Astrocyte of the cerebellum (primary cell): ENCODE measurements around the gene DPM2.

Experiments
- DNase-seq: peaks from one replicate; pipeline ENCODE4 v3.0.0-alpha.2; 2011; ENCODE audit warnings: low read depth
- H3K4me3 ChIP-seq: 2 replicates; pipeline ENCODE4 v1.5.1; 2011; ENCODE audit warnings: mild to moderate bottlenecking, low read depth, low read length, moderate library complexity
- in situ Hi-C: cut with HindIII; loops from 2 replicates; pipeline ENCODE4 v1.10.0; 2017; ENCODE audit warnings: low sequenced_read_pairs
- TF ChIP-seq, protein P1 (sequence below): IDR thresholded peaks from 2 replicates; pipeline ENCODE4 v1.5.1; 2012; ENCODE audit warnings: low read length, low read depth, moderate library complexity, mild to moderate bottlenecking; ENCODE audit errors: missing control alignments

Gene DPM2

DNA sequence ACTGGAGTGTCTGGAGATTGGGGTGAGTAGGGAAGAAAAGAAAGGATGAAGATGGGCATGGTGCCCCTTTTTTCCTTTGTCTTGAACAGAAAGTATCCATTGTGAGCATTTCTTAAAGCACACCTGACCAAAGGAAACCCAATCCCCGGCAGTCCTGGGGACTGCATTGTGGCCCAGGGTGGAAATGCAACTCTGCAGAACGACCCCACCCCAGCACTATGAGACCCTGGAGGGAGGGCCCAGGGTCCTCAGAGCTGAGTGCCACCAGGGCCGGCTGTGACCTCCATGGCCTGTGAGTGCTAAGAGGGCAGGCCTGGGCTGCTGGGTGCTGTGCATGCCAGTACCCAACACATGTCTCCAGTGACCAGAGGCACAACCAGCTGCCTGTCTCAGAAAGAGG lies 24.6 kb upstream of the DPM2 start:
- H3K4me3 ChIP-seq = no peak overlapping the region
- no peak for DNase-seq
- TF ChIP-seq, protein P1, sequence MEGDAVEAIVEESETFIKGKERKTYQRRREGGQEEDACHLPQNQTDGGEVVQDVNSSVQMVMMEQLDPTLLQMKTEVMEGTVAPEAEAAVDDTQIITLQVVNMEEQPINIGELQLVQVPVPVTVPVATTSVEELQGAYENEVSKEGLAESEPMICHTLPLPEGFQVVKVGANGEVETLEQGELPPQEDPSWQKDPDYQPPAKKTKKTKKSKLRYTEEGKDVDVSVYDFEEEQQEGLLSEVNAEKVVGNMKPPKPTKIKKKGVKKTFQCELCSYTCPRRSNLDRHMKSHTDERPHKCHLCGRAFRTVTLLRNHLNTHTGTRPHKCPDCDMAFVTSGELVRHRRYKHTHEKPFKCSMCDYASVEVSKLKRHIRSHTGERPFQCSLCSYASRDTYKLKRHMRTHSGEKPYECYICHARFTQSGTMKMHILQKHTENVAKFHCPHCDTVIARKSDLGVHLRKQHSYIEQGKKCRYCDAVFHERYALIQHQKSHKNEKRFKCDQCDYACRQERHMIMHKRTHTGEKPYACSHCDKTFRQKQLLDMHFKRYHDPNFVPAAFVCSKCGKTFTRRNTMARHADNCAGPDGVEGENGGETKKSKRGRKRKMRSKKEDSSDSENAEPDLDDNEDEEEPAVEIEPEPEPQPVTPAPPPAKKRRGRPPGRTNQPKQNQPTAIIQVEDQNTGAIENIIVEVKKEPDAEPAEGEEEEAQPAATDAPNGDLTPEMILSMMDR = no peak
- in situ Hi-C loops = no loop called here

DNA sequence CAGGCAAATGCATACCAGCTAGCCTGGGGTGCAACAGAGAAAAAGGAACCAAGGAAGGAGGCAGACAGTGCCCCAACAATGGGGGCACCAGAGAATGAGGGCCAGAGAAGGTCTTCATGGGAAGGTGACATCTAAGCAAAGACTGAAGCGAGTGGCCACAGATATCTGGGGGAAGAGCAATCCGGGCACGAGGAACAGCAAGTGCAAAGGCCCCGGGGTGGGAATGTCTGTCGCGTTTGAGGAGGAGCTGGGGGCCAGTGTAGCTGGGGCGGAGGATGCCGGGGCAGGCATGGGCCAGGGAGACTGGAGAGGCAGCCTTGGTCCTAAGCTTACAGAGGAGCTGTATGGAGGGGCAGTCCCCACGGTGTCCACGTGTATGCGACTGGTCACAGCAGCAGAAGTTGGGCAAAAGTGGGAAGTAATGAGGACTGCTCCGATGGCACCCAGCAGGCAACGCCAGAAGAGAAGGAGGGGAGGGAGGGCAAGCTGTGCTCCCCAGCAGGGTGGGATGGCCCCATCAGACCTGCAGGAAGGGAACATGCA lies 24.0 kb upstream of the DPM2 start:
- in situ Hi-C loops = no loop called here
- TF ChIP-seq, protein P1 = no peak
- DNase-seq = no peak
- no peak overlapping the region for H3K4me3 ChIP-seq

DNA sequence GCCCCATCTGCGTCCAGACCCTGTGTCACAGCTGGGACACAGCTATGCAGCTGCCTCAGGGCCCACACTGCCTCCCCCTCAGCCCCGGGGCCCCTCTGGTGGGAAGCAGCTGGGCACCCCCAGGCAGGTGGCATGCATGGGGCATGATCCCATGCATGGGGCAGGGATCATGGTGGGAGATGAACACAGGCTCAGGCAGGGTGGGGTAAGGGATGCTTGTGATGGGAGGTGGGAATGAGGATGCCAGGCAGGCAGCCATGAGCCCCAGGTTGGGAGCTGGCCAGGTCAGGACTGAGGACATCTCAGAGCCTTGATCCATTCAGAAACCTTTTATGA lies 23.5 kb upstream of the DPM2 start:
- TF ChIP-seq, protein P1 = no peak
- no peak for DNase-seq
- in situ Hi-C loops = no loop called here
- H3K4me3 ChIP-seq = no peak overlapping the region

DNA sequence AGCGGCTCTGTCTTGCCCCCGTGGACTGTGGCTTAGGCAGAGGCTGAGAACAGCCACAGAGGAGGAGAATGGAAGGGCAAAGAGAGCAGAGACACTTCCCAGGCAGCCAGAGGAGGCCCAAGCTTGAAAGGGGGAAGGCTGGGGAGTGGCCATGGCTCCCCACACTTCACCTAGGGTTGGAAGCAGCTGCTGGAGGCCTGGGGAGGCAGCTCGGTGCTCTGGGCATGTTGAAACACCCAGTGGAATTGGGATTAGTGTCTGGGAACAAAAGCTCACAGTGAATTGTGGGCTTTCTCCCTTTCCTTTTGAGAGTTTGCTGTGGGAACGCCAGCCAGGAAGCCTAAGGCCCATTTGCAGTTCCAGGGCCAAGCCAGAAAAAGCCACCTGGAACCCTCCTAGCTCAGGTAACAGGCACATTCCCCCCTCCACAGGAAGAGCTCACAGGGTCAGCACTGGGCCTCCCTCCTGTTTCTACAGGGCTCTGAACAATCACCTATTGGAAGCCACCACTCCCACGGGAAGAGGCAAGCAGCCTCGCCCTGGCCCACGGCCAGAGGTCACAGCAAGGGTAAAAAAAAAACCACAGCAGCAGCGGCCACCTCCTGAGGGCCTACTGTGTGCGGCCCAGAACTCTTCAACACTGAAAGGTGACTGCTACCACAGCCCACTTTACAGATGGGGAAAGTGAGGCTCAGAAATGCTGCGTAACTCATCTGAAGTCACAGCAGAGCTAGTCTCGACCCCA lies 22.9 kb upstream of the DPM2 start:
- TF ChIP-seq, protein P1 = no peak
- H3K4me3 ChIP-seq = no peak overlapping the region
- no peak for DNase-seq
- in situ Hi-C loops = no loop called here

DNA sequence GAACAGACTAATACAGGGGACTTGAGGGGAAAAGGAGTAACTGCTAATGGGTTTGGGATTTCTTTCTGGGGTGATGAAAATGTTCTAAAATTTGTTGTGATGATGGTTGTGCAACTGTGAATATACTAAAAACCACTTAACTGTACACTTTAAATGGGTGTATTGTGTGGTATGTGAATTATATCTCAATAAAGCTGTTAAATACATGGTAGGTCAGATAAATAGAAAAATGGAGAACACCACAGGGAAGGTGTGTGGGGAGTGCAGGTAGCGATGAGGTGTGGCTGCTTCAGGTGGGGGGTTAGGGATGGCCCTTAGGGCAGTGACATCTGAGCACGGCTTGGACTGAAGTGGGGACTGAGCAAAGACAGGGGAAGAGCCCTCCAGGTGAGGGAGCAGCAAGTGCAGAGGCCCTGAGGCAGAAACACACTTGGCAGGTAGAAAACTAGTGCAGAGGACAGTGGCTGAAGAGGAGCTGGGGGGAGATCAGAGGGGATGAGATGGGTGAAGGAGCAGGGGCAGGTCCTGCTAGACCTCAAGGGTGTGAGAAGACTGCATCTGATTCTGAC lies 22.3 kb upstream of the DPM2 start:
- H3K4me3 ChIP-seq = no peak overlapping the region
- in situ Hi-C loops = no loop called here
- DNase-seq = no peak
- TF ChIP-seq, protein P1 = no peak

DNA sequence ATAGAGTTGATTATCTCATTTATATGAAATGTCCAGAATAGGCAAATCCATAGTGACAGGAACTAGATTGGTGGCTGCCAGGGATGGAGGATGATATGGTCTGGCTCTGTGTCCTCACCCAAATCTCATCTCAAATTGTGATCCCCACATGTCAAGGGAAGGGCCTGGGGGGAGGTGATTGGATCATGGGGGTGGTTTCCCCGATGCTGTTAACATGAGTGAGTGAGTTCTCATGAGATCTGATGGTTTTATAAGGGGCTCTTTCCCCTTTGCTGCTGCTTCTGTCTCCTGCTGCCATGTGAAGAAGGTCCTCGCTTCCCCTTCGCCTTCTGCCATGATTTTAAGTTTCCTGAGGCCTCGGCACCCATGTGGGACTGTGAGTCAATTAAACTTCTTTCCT lies 21.7 kb upstream of the DPM2 start:
- in situ Hi-C loops = no loop called here
- no peak overlapping the region for H3K4me3 ChIP-seq
- DNase-seq = no peak
- TF ChIP-seq, protein P1 = no peak
